ENCODE data around the gene CHST1.

The CHST1 gene

DNA sequence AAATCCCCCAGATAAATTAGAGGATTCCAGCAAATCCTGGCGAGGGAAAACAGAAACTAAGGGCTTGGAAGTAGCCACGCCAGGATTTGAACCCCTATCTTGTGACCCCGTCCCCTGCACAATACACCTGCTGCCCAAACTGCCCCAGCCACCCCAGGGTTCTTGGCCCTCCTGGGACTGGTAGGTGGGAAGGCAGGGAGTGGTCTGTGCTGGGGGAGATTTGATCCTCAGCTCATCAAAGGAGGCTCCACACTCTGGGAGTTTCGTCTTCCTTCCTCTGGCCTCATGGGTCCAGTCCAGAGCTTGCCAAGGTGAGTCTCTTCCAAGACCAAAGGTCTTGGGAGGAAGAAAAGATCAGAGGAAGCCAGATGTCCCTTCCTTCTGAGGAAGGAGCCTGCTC lies 4.5 kb upstream of the CHST1 start:
- in situ Hi-C loops (cut with MboI; ENCODE audit: low sequenced_read_pairs, unreplicated experiment): no loop called here
- TF ChIP-seq, protein P1, sequence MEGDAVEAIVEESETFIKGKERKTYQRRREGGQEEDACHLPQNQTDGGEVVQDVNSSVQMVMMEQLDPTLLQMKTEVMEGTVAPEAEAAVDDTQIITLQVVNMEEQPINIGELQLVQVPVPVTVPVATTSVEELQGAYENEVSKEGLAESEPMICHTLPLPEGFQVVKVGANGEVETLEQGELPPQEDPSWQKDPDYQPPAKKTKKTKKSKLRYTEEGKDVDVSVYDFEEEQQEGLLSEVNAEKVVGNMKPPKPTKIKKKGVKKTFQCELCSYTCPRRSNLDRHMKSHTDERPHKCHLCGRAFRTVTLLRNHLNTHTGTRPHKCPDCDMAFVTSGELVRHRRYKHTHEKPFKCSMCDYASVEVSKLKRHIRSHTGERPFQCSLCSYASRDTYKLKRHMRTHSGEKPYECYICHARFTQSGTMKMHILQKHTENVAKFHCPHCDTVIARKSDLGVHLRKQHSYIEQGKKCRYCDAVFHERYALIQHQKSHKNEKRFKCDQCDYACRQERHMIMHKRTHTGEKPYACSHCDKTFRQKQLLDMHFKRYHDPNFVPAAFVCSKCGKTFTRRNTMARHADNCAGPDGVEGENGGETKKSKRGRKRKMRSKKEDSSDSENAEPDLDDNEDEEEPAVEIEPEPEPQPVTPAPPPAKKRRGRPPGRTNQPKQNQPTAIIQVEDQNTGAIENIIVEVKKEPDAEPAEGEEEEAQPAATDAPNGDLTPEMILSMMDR (IDR thresholded peaks at IDR 0.05; ENCODE audit: borderline replicate concordance, control extremely low read depth, extremely low read depth, insufficient read depth, missing control alignments): no peak
- DNase-seq (ENCODE audit: low spot score): no peak

DNA sequence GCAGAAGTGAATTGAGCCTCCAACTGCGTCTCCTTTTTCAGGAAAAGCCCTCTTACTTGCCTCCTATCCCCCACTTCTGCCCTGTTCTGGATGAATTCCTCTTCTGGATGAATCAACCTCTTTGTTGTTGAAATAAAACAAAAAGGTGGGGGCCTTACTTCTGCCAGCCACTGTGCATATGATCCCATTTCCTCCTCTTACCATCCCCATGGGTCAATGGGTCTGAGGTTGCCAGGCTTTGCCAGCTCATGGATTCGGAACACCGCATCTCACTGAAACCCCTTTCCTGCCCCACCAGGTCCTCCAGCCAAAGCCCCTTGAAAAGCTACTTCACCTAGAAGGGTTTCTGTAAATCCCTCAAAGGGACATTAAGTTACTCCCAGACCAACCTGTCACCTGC lies 3.7 kb upstream of the CHST1 start:
- no peak for DNase-seq (ENCODE audit: low spot score)
- TF ChIP-seq, protein P1 (IDR thresholded peaks at IDR 0.05; ENCODE audit: borderline replicate concordance, control extremely low read depth, extremely low read depth, insufficient read depth, missing control alignments): no peak
- in situ Hi-C loops (cut with MboI; ENCODE audit: low sequenced_read_pairs, unreplicated experiment): no loop called here

DNA sequence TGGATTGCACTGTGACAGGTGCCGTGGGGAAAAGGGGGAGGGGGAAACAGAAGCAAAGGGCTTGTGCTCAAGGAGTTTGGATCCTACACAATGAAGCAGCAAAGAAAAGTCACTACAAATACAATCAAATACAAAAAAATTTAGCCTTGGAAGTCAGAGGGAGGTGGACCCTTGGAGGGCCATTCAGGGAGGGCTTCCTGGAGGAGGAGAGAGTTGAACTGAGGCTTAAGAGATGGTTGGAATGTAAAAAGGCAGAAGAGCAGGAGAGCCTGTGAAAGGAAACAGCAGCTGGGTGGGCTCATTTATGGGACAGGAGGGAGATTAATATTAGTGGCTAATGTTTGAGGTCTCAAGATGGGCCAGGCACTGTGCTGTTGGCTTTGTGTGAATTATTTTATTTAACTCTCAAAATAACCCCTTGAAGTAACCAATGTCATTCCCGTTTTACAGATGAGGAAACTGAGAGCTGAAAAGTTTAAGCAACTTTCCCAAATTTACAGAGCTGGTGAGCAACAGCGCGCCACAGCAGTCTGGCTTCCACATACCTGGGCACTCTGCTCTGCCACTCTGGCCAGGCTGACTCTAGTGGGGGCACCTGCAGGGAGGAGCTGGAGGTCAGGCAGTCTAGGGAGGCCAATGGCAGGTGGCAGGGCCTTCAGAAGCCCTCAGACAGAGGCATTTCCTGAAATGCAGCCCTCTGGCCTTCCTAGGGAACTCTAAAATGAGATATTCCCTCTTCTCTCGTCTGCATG lies 2.7 kb upstream of the CHST1 start:
- TF ChIP-seq, protein P1 (IDR thresholded peaks at IDR 0.05; ENCODE audit: borderline replicate concordance, control extremely low read depth, extremely low read depth, insufficient read depth, missing control alignments): no peak
- in situ Hi-C loops (cut with MboI; ENCODE audit: low sequenced_read_pairs, unreplicated experiment): no loop called here
- no peak for DNase-seq (ENCODE audit: low spot score)

DNA sequence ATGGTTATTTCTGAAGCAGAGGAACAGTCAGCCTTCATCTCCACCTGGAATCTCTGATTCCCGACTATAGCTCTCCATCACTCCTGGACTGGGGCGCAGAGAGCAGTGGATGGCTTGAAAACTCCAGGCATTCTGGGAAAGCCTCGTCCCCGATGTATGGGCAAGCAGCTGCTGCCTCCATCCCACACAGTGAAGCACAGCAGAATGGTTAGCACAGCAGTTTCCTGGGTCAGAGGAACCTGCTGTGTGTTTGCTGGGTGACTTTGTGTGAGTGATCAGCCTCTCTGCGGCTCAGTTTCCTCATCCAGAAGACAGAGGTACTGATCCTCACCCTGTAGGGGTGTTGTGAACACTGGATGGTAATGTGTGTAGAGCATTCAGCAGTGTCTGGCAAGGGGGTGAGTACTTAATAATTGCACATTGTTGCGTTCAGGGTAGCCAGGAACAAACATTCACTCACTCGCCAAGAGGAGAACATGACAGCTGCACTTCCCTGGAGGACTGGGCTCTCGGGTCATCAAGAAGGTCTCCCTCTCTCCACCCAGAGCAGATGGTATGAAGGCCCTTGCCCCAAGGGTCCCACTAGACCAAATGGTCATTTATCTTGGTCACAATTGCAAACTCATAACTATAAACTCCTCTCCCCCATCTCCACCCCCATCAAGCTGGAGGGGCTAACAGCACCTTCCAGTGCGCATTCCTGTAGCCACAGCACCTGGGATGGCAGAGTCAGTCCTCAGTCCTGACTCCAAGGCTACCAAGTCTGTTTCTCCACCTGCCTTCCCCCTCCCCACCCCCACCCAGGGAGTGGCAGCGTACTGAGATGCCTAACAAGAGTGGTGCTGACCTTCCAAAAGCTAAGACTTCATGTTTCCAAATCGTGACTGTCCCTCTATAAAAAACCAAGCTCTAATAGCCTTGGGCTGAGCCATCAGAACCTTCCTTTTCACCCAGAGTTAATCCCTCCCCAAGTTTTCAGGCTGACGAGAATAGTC lies 1.5 kb upstream of the CHST1 start:
- no peak for DNase-seq (ENCODE audit: low spot score)
- TF ChIP-seq, protein P1 (IDR thresholded peaks at IDR 0.05; ENCODE audit: borderline replicate concordance, control extremely low read depth, extremely low read depth, insufficient read depth, missing control alignments): no peak
- in situ Hi-C loops (cut with MboI; ENCODE audit: low sequenced_read_pairs, unreplicated experiment): no loop called here

DNA sequence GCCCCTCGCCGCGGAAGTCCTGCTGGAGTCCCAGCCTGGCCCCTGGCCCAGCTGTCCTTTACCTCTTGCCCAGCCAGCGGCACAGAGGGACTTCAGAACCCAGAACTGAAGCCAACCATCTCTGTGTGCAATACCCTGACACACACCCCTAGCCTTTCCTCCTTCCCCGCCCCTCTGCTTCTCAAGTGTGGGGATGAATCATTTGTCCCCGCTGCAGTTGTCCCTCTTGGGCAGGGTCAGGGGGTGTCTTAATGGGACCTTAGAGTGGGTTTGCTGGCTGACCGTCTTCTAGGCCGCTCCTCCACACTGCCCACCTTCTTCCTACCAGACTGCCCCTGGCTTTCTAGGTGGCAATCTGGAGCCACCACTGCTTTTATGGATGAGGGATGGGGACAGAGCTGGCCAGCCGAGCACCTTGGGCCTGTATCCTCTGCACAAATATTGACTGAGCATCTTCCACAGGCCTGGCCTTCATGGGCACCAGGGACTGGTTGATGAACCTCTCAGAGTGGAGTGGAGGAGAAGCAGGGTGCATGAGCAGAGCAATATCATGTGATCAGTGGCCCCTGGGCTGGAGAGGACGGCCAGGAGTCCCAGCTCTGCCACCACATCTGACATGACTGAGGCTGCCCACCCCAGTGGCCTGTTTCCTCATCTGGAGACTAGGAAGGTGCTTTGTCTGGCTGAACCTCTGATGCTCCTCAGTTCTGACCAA lies 668 bp upstream of the CHST1 start:
- in situ Hi-C loops (cut with MboI; ENCODE audit: low sequenced_read_pairs, unreplicated experiment): no loop called here
- TF ChIP-seq, protein P1 (IDR thresholded peaks at IDR 0.05; ENCODE audit: borderline replicate concordance, control extremely low read depth, extremely low read depth, insufficient read depth, missing control alignments): no peak
- DNase-seq (ENCODE audit: low spot score): no peak
